NCI-H526 treated with DMSO at 0.1 percent for 48 hours (cell line): ENCODE results near the gene CHCHD1.
"Not testable (repeated sequence)": the region's sequence is repeated elsewhere in the genome, so short reads cannot be mapped to it uniquely, and the experiment has no call there.

Experiments
- DNase-seq: peaks from one replicate; lab custom pipeline; 2025; lab: John Stamatoyannopoulos, UW

The CHCHD1 gene

DNA sequence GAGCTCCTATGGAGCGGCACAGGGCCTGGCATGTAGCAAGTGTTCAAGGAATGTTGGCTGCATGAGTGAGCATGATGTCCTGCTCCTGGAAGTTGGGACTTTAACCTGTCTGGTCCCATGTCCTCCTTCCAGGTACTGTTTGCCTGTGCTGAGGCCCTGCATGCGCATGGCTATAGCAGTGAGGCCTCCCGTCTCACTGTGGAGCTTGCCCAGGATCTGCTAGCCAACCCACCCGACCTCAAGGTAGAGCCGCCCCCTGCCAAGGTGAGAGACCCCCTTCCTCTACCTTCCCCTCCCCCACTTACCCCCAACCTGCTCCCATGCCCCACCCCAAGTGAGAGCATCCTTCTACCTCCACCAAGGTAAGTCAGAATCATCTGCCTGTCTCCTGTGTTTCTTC is 11.6 kb downstream of the CHCHD1 start:
- no peak for DNase-seq

- DNase-seq = not testable (repeated sequence)
These were observed 13.6 kb downstream of the CHCHD1 start for GRCh38 chr10:73795491-73795890.

GRCh38 chr10:73796035-73796434 is 14.2 kb downstream of the CHCHD1 start:
- DNase-seq = not testable (repeated sequence)

GRCh38 chr10:73796766-73797165 is 14.9 kb downstream of the CHCHD1 start:
- DNase-seq = no peak

GRCh38 chr10:73797324-73798025 is 15.6 kb downstream of the CHCHD1 start:
- no peak for DNase-seq

- DNase-seq = no peak
These were observed 16.2 kb downstream of the CHCHD1 start for GRCh38 chr10:73798087-73798486.

- DNase-seq = no peak
These were observed 17.2 kb downstream of the CHCHD1 start for GRCh38 chr10:73798927-73799560.

DNA sequence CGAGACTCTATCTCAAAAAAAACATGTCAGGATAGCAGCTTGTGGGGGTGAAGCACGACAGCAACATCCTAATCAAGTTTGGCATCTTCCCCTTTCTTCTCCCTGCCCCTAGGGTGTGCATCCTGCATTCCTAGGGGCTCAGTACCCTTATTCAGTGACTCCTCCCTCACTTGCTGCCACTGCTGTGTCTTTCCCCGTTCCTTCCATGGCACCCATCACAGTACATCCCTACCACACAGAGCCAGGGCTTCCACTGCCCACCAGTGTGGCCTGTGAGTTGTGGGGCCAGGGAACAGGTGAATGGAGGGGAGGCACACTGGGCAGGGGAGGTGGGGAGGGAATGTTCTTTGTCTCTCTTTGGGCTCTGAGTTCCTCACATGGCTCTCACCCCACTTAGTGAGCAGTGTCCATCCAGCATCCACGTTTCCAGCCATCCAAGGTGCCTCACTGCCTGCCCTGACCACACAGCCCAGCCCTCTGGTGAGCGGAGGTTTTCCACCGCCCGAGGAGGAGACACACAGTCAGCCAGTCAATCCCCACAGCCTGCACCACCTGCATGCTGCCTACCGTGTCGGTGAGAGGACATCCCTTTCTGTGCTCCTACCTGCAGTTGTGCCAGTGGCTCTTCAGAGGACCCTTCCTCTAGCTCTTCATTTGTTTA is 18.2 kb downstream of the CHCHD1 start:
- DNase-seq = no peak

GRCh38 chr10:73800560-73801252 is 18.9 kb downstream of the CHCHD1 start:
- DNase-seq = no peak

DNA sequence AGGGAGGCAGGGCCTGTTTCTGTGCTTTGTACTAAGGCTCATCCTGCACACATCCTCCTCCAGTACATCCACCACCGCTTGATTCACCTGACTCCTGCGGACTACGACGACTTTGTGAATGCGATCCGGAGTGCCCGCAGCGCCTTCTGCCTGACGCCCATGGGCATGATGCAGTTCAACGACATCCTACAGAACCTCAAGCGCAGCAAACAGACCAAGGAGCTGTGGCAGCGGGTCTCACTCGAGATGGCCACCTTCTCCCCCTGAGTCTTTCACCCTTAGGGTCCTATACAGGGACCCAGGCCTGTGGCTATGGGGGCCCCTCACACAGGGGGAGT is 19.4 kb downstream of the CHCHD1 start:
- DNase-seq = no peak

DNA sequence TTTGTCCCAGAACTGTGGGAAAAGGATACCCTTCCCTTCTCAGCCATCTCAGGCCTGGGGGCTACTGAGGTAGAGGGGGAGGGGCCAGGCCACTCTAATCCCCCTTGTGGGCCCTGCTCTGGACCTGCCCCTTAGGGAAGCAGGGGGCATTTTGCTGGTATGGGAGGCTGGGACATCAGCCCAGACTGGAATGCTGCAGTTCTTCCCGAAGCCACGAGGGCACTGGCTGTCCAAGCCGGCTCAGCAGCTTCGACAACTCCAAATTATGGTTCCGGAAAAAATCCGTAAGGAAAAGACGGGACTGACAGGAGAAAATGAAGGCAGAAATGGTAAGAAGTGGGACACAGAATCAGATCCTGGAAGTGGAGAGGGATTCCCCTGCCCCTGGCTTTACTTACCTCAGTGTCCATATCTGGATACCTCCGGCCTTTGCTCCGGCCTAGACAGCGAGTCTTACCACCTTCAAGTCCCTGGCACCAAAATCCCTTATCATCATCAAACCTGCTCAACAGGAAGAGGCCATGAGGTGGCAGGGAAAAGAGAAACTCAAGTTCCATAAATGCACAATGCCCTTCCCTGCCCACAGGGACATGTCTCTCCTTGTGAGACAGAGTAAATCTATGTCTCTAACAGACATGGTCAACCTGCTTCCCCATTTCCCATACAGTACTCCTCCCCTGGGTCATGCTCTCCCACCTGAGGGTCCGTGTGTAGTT is 20.6 kb downstream of the CHCHD1 start:
- no peak for DNase-seq

GRCh38 chr10:73803680-73804286 is 21.9 kb downstream of the CHCHD1 start:
- no peak for DNase-seq

GRCh38 chr10:73806176-73806950 is 24.5 kb downstream of the CHCHD1 start:
- no peak for DNase-seq

DNA sequence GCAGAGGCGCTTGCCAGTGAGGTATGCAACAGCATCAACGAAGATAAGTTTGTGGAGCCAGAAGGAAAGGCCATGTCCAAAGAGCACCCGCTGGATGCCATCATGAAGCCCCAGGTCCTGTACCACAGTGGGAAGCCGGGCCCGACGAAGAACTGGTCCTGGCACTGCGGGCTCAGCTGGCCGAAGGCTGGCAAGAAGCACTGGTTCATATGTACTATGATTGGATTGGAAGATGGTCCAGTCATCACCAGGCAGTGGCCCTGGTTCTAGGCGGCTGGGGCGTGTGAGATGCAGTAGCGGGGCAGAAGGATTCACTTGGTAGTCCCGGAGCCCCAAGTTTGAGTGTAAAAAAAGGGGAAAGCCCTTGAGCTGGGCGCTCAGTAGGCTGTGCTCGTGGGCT is 25.6 kb downstream of the CHCHD1 start:
- DNase-seq = no peak

DNA sequence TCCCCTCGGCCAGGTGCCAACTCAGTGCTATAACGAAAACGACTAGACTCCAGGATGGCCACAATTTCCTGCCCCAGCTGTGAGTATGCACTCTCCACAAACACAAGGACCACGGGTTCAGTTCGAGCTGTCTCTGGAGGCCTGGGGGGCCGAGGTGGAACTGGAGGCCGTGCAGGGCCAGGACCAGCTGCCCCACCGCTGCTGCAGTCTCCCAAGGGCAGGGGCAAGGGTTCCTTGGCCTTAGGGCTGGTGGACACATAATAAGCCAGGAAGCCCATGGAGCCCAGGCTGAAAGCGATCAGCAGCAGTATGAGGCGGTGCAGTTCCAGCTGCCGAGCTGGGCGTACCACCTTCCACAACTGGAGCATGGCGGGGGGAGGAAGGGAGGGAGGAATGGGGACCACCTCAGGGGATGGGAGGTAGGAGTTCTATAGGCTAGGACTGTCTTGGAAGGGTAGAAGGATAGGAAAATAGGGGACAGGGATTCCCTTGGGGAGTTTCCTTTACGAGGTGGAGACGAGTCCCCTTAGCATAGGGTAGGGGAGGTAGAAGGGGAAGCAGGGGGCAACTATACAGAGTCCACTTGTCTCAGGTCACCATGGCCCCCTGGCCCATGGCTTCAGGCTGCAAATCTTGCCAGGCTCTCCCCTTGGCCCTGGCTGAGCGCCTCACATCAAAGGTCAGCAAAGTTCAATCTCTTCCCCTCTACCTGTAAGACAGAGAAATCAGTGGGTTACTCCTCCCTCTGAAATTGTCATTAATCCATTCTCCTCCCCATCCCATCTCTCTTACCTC is 26.4 kb downstream of the CHCHD1 start:
- no peak for DNase-seq

GRCh38 chr10:73809061-73809818 is 27.4 kb downstream of the CHCHD1 start:
- no peak for DNase-seq

GRCh38 chr10:73810358-73810734 is 28.5 kb downstream of the CHCHD1 start:
- no peak for DNase-seq

DNA sequence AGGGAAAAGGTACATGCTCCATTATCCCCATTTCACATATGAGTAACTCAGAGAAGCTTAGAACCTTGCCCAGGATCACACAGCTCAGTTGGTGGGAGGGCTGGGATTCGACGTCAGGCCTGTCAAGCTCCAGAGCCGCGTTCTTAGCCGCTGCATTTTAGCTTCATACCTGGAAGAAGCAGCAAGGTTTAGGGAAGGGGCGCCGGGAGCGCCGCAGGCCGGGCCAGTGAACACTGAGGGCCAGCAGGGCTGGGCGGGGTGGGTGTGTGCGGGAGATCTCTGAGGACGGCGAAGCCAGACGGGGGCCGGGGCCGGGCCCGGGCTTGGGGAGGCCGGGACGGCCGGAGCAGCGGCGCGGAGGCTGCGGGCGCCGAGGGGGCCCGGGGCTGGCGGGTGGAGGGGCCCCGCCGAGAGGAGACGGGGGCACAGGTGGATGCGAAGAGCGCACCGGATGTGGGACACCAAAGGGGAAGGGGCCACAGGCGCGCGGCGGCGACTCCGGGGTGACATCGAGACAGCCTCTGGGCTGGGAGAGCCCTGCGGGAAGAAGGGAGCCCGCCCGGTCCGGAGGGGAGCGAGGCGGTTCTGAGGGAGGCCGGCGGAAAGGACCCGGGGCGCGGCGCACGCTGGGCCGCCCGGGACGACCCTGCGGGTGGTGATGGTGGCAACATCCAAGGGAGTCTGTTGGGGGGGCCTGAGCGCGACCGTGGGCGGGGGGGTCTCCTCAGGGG is 29.1 kb downstream of the CHCHD1 start:
- DNase-seq = no peak

- no peak for DNase-seq
These were observed 30.8 kb downstream of the CHCHD1 start for GRCh38 chr10:73812657-73813056.
